K562 (cell line): Measurements from ENCODE around the gene PGS1. TPM values are rescaled to one million over a fixed set of nuclear protein-coding genes. Genes with fewer than 3 reads are reported as not detected.

Experiments
- ATAC-seq: fragments of 200-7000 bp; cut with Tn5 transposase; 3 replicates; pipeline ENCODE4 v1.9.1; 2020; ENCODE audit warnings: moderate library complexity
- BruUV-seq: library from RNA; stranded (reverse); fragments of 400-500 nt; replicated peaks from 2 replicates; lab custom pipeline; 2021; lab: Mats Ljungman, UMichigan
- CTCF ChIA-PET: fragments of 300-600 bp; formaldehyde crosslinking; extraction: SDS; loops from one replicate; lab custom pipeline; 2021; ENCODE audit warnings: low intra/inter-chr PET ratio; lab: Yijun Ruan, JAX
- POLR2A ChIA-PET: fragments of 300-600, 350-650 bp; sonication (Branson Sonifier 250); formaldehyde crosslinking; extraction: SDS; loops from one replicate; lab custom pipeline; 2021; ENCODE audit warnings: antibody characterized with exemption, inconsistent platforms; lab: Yijun Ruan, JAX
- DNase-seq, 4 experiments: peaks; one replicate each; pipeline versions ENCODE4 v3.0.0 to v3.0.0-alpha.2; 2011 to 2018; ENCODE audit warnings: low spot score in 3 of 4, mixed read lengths in 3 of 4; ENCODE audit errors: extremely low read depth in 1 of 4
- FAIRE-seq: peaks from 2 replicates; lab custom pipeline; 2011; peaks lifted over from hg19 to GRCh38; lab: Jason Lieb, UNC
- H2AFZ ChIP-seq: 2 replicates; pipeline ENCODE4 v1.6.0; 2011; ENCODE audit warnings: low read depth, low read length, control low read depth, inconsistent platforms
- H3K27ac ChIP-seq: fragments of 200-600 bp; 3 replicates; pipeline ENCODE4 v1.8.0; 2011; ENCODE audit warnings: low read depth, mild to moderate bottlenecking, control low read depth, inconsistent platforms, low read length, moderate library complexity, mixed read lengths; ENCODE audit errors: extremely low read depth
- H3K27me3 ChIP-seq, 2 experiments: fragments of 300-600 bp in 1 of 2; 2 replicates in 1 of 2; 3 replicates in 1 of 2; pipeline versions ENCODE4 v1.6.0 to v1.8.0; 2011; ENCODE audit warnings: inconsistent platforms in 2 of 2, low read length in 2 of 2, mild to moderate bottlenecking in 1 of 2, mixed read lengths in 1 of 2, moderate library complexity in 1 of 2; ENCODE audit not compliant: control insufficient read depth in 2 of 2, insufficient read depth in 2 of 2
- H3K36me3 ChIP-seq: fragments of 300-600 bp; 3 replicates; pipeline ENCODE4 v1.8.0; 2011; ENCODE audit warnings: mild to moderate bottlenecking, low read length, inconsistent platforms; ENCODE audit not compliant: control insufficient read depth, insufficient read depth
- H3K4me1 ChIP-seq, 2 experiments: fragments of 200-600 bp in 1 of 2; replicated peaks in 1 of 2; 2 replicates in 1 of 2; 3 replicates in 1 of 2; pipeline versions ENCODE4 v1.5.1 to v1.8.0; 2011; ENCODE audit warnings: inconsistent platforms in 2 of 2, low read length in 2 of 2, mild to moderate bottlenecking in 1 of 2, mixed read lengths in 1 of 2, moderate library complexity in 1 of 2; ENCODE audit not compliant: control insufficient read depth in 2 of 2, insufficient read depth in 2 of 2
- H3K4me2 ChIP-seq: 2 replicates; pipeline ENCODE4 v1.6.1; 2011; ENCODE audit warnings: low read length, control low read depth, inconsistent platforms, mixed read lengths; ENCODE audit not compliant: insufficient read depth
- H3K4me3 ChIP-seq: fragments of 200-600 bp; sonication (generic), shearing (Covaris generic); 2 replicates; pipeline ENCODE4 v1.5.1; 2016; ENCODE audit warnings: control low read depth, inconsistent platforms
- H3K79me2 ChIP-seq: fragments of 200-600 bp; 3 replicates; pipeline ENCODE4 v1.8.0; 2011; ENCODE audit warnings: low read length, inconsistent platforms; ENCODE audit not compliant: control insufficient read depth, insufficient read depth
- H3K9ac ChIP-seq, 2 experiments: 2 replicates each; pipeline versions ENCODE4 v1.6.0 to v1.6.1; 2011; ENCODE audit warnings: low read depth in 2 of 2, low read length in 2 of 2, control low read depth in 1 of 2, inconsistent platforms in 1 of 2, mild to moderate bottlenecking in 1 of 2, mixed read lengths in 1 of 2; ENCODE audit not compliant: insufficient read depth in 1 of 2
- H3K9me1 ChIP-seq: one replicate; pipeline ENCODE4 v1.6.0; 2011; ENCODE audit warnings: inconsistent platforms, mild to moderate bottlenecking, low read length, moderate library complexity; ENCODE audit not compliant: control insufficient read depth, insufficient read depth
- H3K9me3 ChIP-seq: replicated peaks from 2 replicates; pipeline ENCODE4 v1.5.1; 2011; ENCODE audit warnings: low read depth, low read length, inconsistent platforms; ENCODE audit not compliant: control insufficient read depth, insufficient read depth
- H4K20me1 ChIP-seq: replicated peaks from 2 replicates; pipeline ENCODE4 v1.6.1; 2011; ENCODE audit warnings: low read length, inconsistent platforms, mixed read lengths; ENCODE audit not compliant: control insufficient read depth, insufficient read depth
- CBX2 ChIP-seq: fragments of 200-600 bp; sonication (generic); IDR thresholded peaks from one replicate; pipeline ENCODE4 v1.6.1; 2012; ENCODE audit warnings: mild to moderate bottlenecking, low read length, inconsistent platforms; ENCODE audit not compliant: insufficient read depth, poor library complexity, severe bottlenecking
- CEBPB ChIP-seq: fragments of 450-650 bp; IDR thresholded peaks from 2 replicates; pipeline ENCODE4 v1.6.1; 2016; ENCODE audit warnings: missing genetic modification characterization, missing compliant biosample characterization
- CHD1 ChIP-seq: fragments of 200-600 bp; sonication (generic); IDR thresholded peaks from one replicate; pipeline ENCODE4 v1.6.1; 2012; ENCODE audit warnings: mild to moderate bottlenecking, moderate library complexity, low read length, inconsistent platforms
- POLR2G ChIP-seq: fragments of 200-400 bp; formaldehyde crosslinking; IDR thresholded peaks from 2 replicates; pipeline ENCODE4 v1.6.1; 2017; ENCODE audit warnings: low read depth, mild to moderate bottlenecking, antibody characterized with exemption, low read length, moderate library complexity
- RBBP5 ChIP-seq: fragments of 200-600 bp; sonication (generic); IDR thresholded peaks from 2 replicates; pipeline ENCODE4 v1.6.1; 2012; ENCODE audit warnings: borderline replicate concordance, mild to moderate bottlenecking, low read length, control low read depth, inconsistent platforms; ENCODE audit not compliant: insufficient read depth, poor library complexity, severe bottlenecking
- REST ChIP-seq, 2 experiments: fragments of 450-650 bp; formaldehyde crosslinking in 1 of 2; IDR thresholded peaks; 2 replicates each; pipeline versions ENCODE4 v1.4.0 to v1.6.1; 2014 to 2020; ENCODE audit warnings: mild to moderate bottlenecking in 2 of 2, borderline replicate concordance in 1 of 2, low read depth in 1 of 2
- TCF7L2 ChIP-seq: fragments of 150-350 bp; IDR thresholded peaks from 2 replicates; pipeline ENCODE4 v1.6.1; 2016; ENCODE audit warnings: low read depth, mild to moderate bottlenecking, low read length, moderate library complexity
- ZNF583 ChIP-seq: fragments of 250-450 bp; sonication (Bioruptor Pico); IDR thresholded peaks from 2 replicates; pipeline ENCODE4 v1.4.0; 2020
- ZNF764 ChIP-seq: fragments of 250-450 bp; sonication (Bioruptor Pico); IDR thresholded peaks from 2 replicates; pipeline ENCODE4 v1.4.0; 2020; ENCODE audit warnings: low read depth, mild to moderate bottlenecking, moderate library complexity
- WGBS: fragments of 100-300 bp; shearing (Covaris generic); methylation state at CpG from one replicate; pipeline ENCODE4 v1.1.6; 2016; ENCODE audit warnings: low coverage, mixed read lengths; ENCODE audit not compliant: insufficient coverage; ENCODE audit errors: missing lambda C conversion rate; 5-methylcytosine and 5-hydroxymethylcytosine counted together
- in situ Hi-C: fragments of 300-500 bp; cut with MboI; formaldehyde crosslinking; loops from 4 replicates; pipeline ENCODE4 v1.15.0; 2018; ENCODE audit warnings: inconsistent platforms, mixed read lengths
- intact Hi-C: fragments of 100-400 bp; cut with micrococcal nuclease; formaldehyde crosslinking; loops from 2 replicates; pipeline ENCODE4 v1.14.2; 2022
- polyA plus RNA-seq, 8 experiments: library from polyadenylated mRNA; depleted of rRNA in 4 of 8; stranded (reverse) in 5 of 8; unstranded in 3 of 8; fragments of >200 nt; fragmentation: Nextera tagmentation in 2 of 8; fragmentation: Illumina TruSeq in 1 of 8; extraction: Ambion mirVana in 2 of 8; extraction: Trizol in 1 of 8; gene quantifications; 2 replicates each; pipeline versions ENCODE4 v1.2.1 to v1.2.3, GENCODE V29; 2011 to 2014; ENCODE audit warnings: inconsistent platforms in 1 of 8, missing spikeins in 1 of 8
- total RNA-seq, 7 experiments: library from RNA; depleted of rRNA in 6 of 7; stranded (reverse); fragments of >200 nt in 6 of 7; fragmentation: Illumina TruSeq in 2 of 7; extraction: Trizol in 2 of 7; gene quantifications; 2 replicates each; pipeline versions ENCODE4 v1.2.1 to v1.2.3, GENCODE V29; 2011 to 2021; ENCODE audit warnings: low replicate concordance in 1 of 7

PGS1 gene
- total and polyA plus RNA-seq, 9 of the 15 experiments (the other 6 are each of a cell fraction or from before 2014, with no cell fraction given) = 1.3 to 39.4 (median 22.3) TPM

DNA sequence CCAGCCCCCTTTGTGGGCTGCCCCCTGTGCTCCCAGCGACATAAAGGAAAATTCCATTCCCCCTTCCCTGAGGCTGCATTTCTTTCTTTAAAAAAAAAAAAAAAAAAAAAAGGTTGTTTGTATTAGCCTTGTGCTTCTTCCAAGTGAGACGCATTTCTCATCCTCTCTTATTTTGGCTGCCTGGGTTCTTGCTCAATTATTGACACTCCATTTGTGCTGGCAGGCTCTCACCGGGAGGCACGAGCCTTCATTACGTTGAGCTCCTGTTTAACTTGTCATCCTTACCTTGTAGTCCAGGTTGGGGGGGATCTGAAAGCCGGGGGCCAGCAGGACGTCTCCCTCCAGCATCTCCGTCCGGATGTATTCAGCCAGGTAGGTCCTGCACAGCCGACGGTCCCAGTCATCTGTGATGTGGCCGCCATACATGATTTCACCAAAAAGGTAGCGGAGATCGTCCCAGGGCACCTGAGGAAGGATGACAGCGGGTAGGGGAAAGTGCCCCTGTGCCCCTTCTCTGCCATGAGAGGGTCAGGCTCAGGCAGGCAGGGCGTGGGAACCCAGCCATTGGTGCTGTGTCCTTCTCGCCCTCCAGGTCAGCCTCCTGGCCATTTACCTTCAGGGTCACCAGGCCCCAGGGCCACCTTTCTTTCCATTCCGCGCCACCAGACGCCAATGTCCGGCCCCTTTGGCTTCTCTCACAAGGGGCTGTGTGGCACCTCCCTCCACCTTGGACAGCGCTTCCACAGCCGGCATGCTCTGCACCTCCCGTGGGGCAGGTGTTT is 50.6 kb downstream of the PGS1 start:
- Histone ChIP-seq H3K9ac (no peak overlapping the region; a peak in 1 of 4 replicates), H2AFZ (no peak overlapping the region), H3K9me1 (no peaks in the 10 kb centered on the region), H3K4me1 (peaks cover 0 to 18% of the 10 kb centered on the region in 2 experiments; a peak in 1 of 5 replicates), H3K79me2 (no peaks in the 10 kb centered on the region), H4K20me1 (0 out of 2 replicates have a peak, but pooled peaks cover under 1% of the 10 kb centered on the region), H3K9me3 (no peaks in the 10 kb centered on the region), H3K36me3 (peaks cover 34% of the 10 kb centered on the region; the same call in 2 of the 3 replicates), H3K27me3 (0 out of 5 replicates have a peak, but pooled peaks cover 0 to 7% of the 10 kb centered on the region in 2 experiments), H3K4me2 (no peak overlapping the region), H3K27ac (no peak overlapping the region), H3K4me3 (no peak overlapping the region)
- POLR2A ChIA-PET = no interaction called here
- no peak for TF ChIP-seq CEBPB (tag)
- no peak for TF ChIP-seq ZNF583 (CRISPR knock-in tag)
- TF ChIP-seq CHD1 = no peak
- TF ChIP-seq REST (IDR thresholded peaks at IDR 0.05; ENCODE audit: borderline replicate concordance) = peak; percentile 23; the same call in 1 of the 2 replicates
- no peak for TF ChIP-seq REST (CRISPR knock-in tag; IDR thresholded peaks at IDR 0.05; ENCODE audit: low read depth)
- no peak for TF ChIP-seq RBBP5
- TF ChIP-seq POLR2G = peak; percentile 38; the same call in 1 of the 2 replicates
- no peak for TF ChIP-seq ZNF764 (CRISPR knock-in tag)
- TF ChIP-seq TCF7L2 = no peak
- no peak for TF ChIP-seq CBX2
- DNase-seq = no peak
- ATAC-seq = no peak
- no TSS peak for BruUV-seq
- 88% methylated on average over 20 of the region's 24 CpGs for WGBS
- intact Hi-C loops (no loop called here), in situ Hi-C loops (no loop called here)
- CTCF ChIA-PET = no interaction called here
- no peak for FAIRE-seq
